Iris pigment epithelial cell (primary cell): ENCODE measurements around the gene SMIM14.
"Not testable (repeated sequence)": the region's sequence is repeated elsewhere in the genome, so short reads cannot be mapped to it uniquely, and the experiment has no call there.

Source experiments
- DNase-seq: peaks from one replicate; pipeline ENCODE4 v3.0.0-alpha.2; 2011; ENCODE audit warnings: low read depth

The SMIM14 gene

GRCh38 chr4:39638354-39639239 lies at the start of gene SMIM14:
Gene SMIM14 (minus strand): TSS chr4:39638865. CDS start chr4:39605145, 33,720 bp downstream.
- DNase-seq: peak; percentile 99

- no peak for DNase-seq
Observed at GRCh38 chr4:39687014-39687413, 48.3 kb upstream of the SMIM14 start.

- no peak for DNase-seq
Observed at GRCh38 chr4:39685990-39686389, 47.3 kb upstream of the SMIM14 start.

- no peak for DNase-seq
Observed at GRCh38 chr4:39682138-39682537, 43.5 kb upstream of the SMIM14 start.

- DNase-seq: not testable (repeated sequence)
Observed at GRCh38 chr4:39681003-39681402, 42.3 kb upstream of the SMIM14 start.

- DNase-seq: not testable (repeated sequence)
Observed at GRCh38 chr4:39675681-39676080, 37.0 kb upstream of the SMIM14 start.

- DNase-seq: not testable (repeated sequence)
Observed at GRCh38 chr4:39670296-39670695, 31.6 kb upstream of the SMIM14 start.

- no peak for DNase-seq
Observed at GRCh38 chr4:39668887-39669286, 30.2 kb upstream of the SMIM14 start.

GRCh38 chr4:39667706-39668105 lies 29.0 kb upstream of the SMIM14 start:
- no peak for DNase-seq

GRCh38 chr4:39664828-39665731 lies 26.4 kb upstream of the SMIM14 start:
- peak; percentile 74 for DNase-seq

- no peak for DNase-seq
Observed at GRCh38 chr4:39662683-39663082, 24.0 kb upstream of the SMIM14 start.

- DNase-seq: no peak
Observed at GRCh38 chr4:39660757-39661156, 22.1 kb upstream of the SMIM14 start.

GRCh38 chr4:39660045-39660444 lies 21.4 kb upstream of the SMIM14 start:
- peak; percentile 40 for DNase-seq

GRCh38 chr4:39658756-39659155 lies 20.1 kb upstream of the SMIM14 start:
- peak; percentile 17 for DNase-seq

- DNase-seq: no peak
Observed at GRCh38 chr4:39657465-39657864, 18.8 kb upstream of the SMIM14 start.

GRCh38 chr4:39656638-39657037 lies 18.0 kb upstream of the SMIM14 start:
- not testable (repeated sequence) for DNase-seq

GRCh38 chr4:39655876-39656275 lies 17.2 kb upstream of the SMIM14 start:
- peak; percentile 42 for DNase-seq

GRCh38 chr4:39655211-39655610 lies 16.5 kb upstream of the SMIM14 start:
- peak; percentile 51 for DNase-seq

- DNase-seq: peak; percentile 15
Observed at GRCh38 chr4:39651586-39651985, 12.9 kb upstream of the SMIM14 start.

- DNase-seq: no peak
Observed at GRCh38 chr4:39649639-39650265, 11.1 kb upstream of the SMIM14 start.

GRCh38 chr4:39648827-39649558 lies 10.3 kb upstream of the SMIM14 start:
- no peak for DNase-seq

- DNase-seq: no peak
Observed at GRCh38 chr4:39648213-39648612, 9.5 kb upstream of the SMIM14 start.
